ENCODE data around the gene SLC8A1. TPM values are rescaled to one million over a fixed set of nuclear protein-coding genes. Genes with fewer than 3 reads are reported as not detected.

The SLC8A1 gene
- total RNA-seq, 4 donors from 2014 or later: 22.8 to 65.5 (median 42.0) TPM

GRCh38 chr2:40292291-40292690 is 159.6 kb downstream of the SLC8A1 start:
- H3K4me3 ChIP-seq: no peak overlapping the region
- no peaks in the 10 kb centered on the region for H3K36me3 ChIP-seq
- in situ Hi-C loops (cut with MboI; ENCODE audit: low pct_ligation_motif_present in 1 of 4, low pct_unique_long_range_greater_than_20kb in 1 of 4, low sequenced_read_pairs in 3 of 4): no loop called here
- H3K27me3 ChIP-seq: no peaks in the 10 kb centered on the region
- H3K4me1 ChIP-seq: peaks cover 0 to 3% (median 0%) of the 10 kb centered on the region in 4 donors
- 83 to 86% methylated on average over 1 of the region's 1 CpG for WGBS, 2 donors (ENCODE audit: low coverage in 1 of 2)
- intact Hi-C loops (cut with DNase I; ENCODE audit: low total_unique reads): no loop called here
- H3K27ac ChIP-seq: no peak overlapping the region
- no peaks in the 10 kb centered on the region for H3K9me3 ChIP-seq
- TF ChIP-seq POLR2AphosphoS5 (IDR thresholded peaks at IDR 0.05) (no peak), CTCF (IDR thresholded peaks at IDR 0.05) (no peak), POLR2A (IDR thresholded peaks at IDR 0.05) (no peak), EP300 (IDR thresholded peaks at IDR 0.05; ENCODE audit: low read depth) (no peak)
- no peak for DNase-seq

- Histone ChIP-seq H3K36me3 (no peaks in the 10 kb centered on the region), H3K4me1 (peaks cover 0 to 3% (median 0%) of the 10 kb centered on the region in 4 donors), H3K27ac (no peak overlapping the region), H3K27me3 (no peaks in the 10 kb centered on the region), H3K9me3 (no peaks in the 10 kb centered on the region), H3K4me3 (no peak overlapping the region)
- WGBS, 2 donors (ENCODE audit: low coverage in 1 of 2): 69 to 73% methylated on average over 7 of the region's 7 CpGs
- intact Hi-C loops (cut with DNase I; ENCODE audit: low total_unique reads) (no loop called here), in situ Hi-C loops (cut with MboI; ENCODE audit: low pct_ligation_motif_present in 1 of 4, low pct_unique_long_range_greater_than_20kb in 1 of 4, low sequenced_read_pairs in 3 of 4) (no loop called here)
- DNase-seq: no peak
- TF ChIP-seq POLR2AphosphoS5 (IDR thresholded peaks at IDR 0.05) (no peak), EP300 (IDR thresholded peaks at IDR 0.05; ENCODE audit: low read depth) (no peak), CTCF (IDR thresholded peaks at IDR 0.05) (no peak), POLR2A (IDR thresholded peaks at IDR 0.05) (no peak)
These were observed 162.0 kb downstream of the SLC8A1 start for GRCh38 chr2:40289771-40290404.

GRCh38 chr2:40287773-40288172 is 164.1 kb downstream of the SLC8A1 start:
- 56 to 73% methylated on average over 3 of the region's 3 CpGs for WGBS, 2 donors (ENCODE audit: low coverage in 1 of 2)
- in situ Hi-C loops (cut with MboI; ENCODE audit: low pct_ligation_motif_present in 1 of 4, low pct_unique_long_range_greater_than_20kb in 1 of 4, low sequenced_read_pairs in 3 of 4): no loop called here
- peaks cover 0 to 3% (median 0%) of the 10 kb centered on the region in 4 donors for H3K4me1 ChIP-seq
- H3K27ac ChIP-seq: no peak overlapping the region
- TF ChIP-seq POLR2A (IDR thresholded peaks at IDR 0.05) (no peak), CTCF (IDR thresholded peaks at IDR 0.05) (no peak), POLR2AphosphoS5 (IDR thresholded peaks at IDR 0.05) (no peak), EP300 (IDR thresholded peaks at IDR 0.05; ENCODE audit: low read depth) (no peak)
- no peaks in the 10 kb centered on the region for H3K27me3 ChIP-seq
- H3K9me3 ChIP-seq: no peaks in the 10 kb centered on the region
- intact Hi-C loops (cut with DNase I; ENCODE audit: low total_unique reads): no loop called here
- no peak for DNase-seq
- H3K36me3 ChIP-seq: no peaks in the 10 kb centered on the region
- H3K4me3 ChIP-seq: no peak overlapping the region

GRCh38 chr2:40287195-40287594 is 164.7 kb downstream of the SLC8A1 start:
- Histone ChIP-seq H3K9me3 (no peaks in the 10 kb centered on the region), H3K27ac (no peak overlapping the region), H3K27me3 (no peaks in the 10 kb centered on the region), H3K4me1 (peaks cover 0 to 3% (median 0%) of the 10 kb centered on the region in 4 donors), H3K4me3 (no peak overlapping the region), H3K36me3 (no peaks in the 10 kb centered on the region)
- no peak for TF ChIP-seq POLR2AphosphoS5 (IDR thresholded peaks at IDR 0.05)
- TF ChIP-seq CTCF (IDR thresholded peaks at IDR 0.05): no peak
- TF ChIP-seq EP300 (IDR thresholded peaks at IDR 0.05; ENCODE audit: low read depth): no peak
- no peak for TF ChIP-seq POLR2A (IDR thresholded peaks at IDR 0.05)
- WGBS, 2 donors (ENCODE audit: low coverage in 1 of 2): 33 to 67% methylated on average over 1 to 2 of the region's 2 CpGs
- no peak for DNase-seq
- intact Hi-C loops (cut with DNase I; ENCODE audit: low total_unique reads): no loop called here
- in situ Hi-C loops (cut with MboI; ENCODE audit: low pct_ligation_motif_present in 1 of 4, low pct_unique_long_range_greater_than_20kb in 1 of 4, low sequenced_read_pairs in 3 of 4): no loop called here
